ENCODE measurements around the gene RNF149. TPM values are rescaled to one million over a fixed set of nuclear protein-coding genes. Genes with fewer than 3 reads are reported as not detected.

RNF149 gene
- polyA plus RNA-seq, 1 experiment = 18.8 TPM

GRCh38 chr2:101230541-101231001 lies 77.9 kb downstream of the RNF149 start:
- Histone ChIP-seq H3K4me3 (ENCODE audit: low read depth, low read length) (no peak overlapping the region), H3K27me3 (ENCODE audit: control insufficient read depth, insufficient read depth, low read length) (peaks cover 2% of the 10 kb centered on the region), H3K9me3 (ENCODE audit: control insufficient read depth, insufficient read depth, low read length) (no peaks in the 10 kb centered on the region), H3K27ac (ENCODE audit: low read depth, low read length) (no peak overlapping the region)
- DNase-seq (ENCODE audit: low read depth, low spot score) = no peak
- no peak for TF ChIP-seq CTCF (IDR thresholded peaks at IDR 0.05; ENCODE audit: low read depth, low read length)
- ChIA-PET CTCF (interaction anchor here (1.2 to 2.2 kb wide), 2 partner anchors 10 to 25 kb away, joined by 6 to 12 read pairs; no protein-coding TSS in a partner anchor), POLR2A (no interaction called here)

Small RNAs within 50 kb of the gene (small RNA-seq; reads per million reads assigned to genes)
- gene MIR5696 (ENCODE audit: insufficient read length, low read depth) = 2.2 reads per million
- gene SNORD89 (ENCODE audit: insufficient read length, low read depth) = 0.81 reads per million

Other genes with a start within 250 kb of the RNF149 start
- 2.3 and 2.5 TPM in 2 replicates for gene TBC1D8, start 157.3 kb downstream of the RNF149 start, polyA plus RNA-seq (2011; rRNA removed)
- gene CNOT11, start 55.8 kb downstream of the RNF149 start, polyA plus RNA-seq (2011; rRNA removed) = 66.8 and 68.5 TPM in 2 replicates
- not detected in 2 replicates for gene CREG2, start 78.8 kb upstream of the RNF149 start, polyA plus RNA-seq (2011; rRNA removed)
- 1.8 and 2.3 TPM in 2 replicates for gene RFX8, start 166.4 kb upstream of the RNF149 start, polyA plus RNA-seq (2011; rRNA removed)